H1 (cell line): ENCODE measurements around the gene ADGRA3.

Source experiments
- CEBPB ChIP-seq: IDR thresholded peaks from 2 replicates; pipeline ENCODE4 v1.6.1; 2012; ENCODE audit warnings: low read depth, low read length
- CREB1 ChIP-seq: IDR thresholded peaks from 2 replicates; pipeline ENCODE4 v1.6.1; 2012; ENCODE audit warnings: inconsistent platforms
- GABPA ChIP-seq: IDR thresholded peaks from 2 replicates; pipeline ENCODE4 v1.6.1; 2011; ENCODE audit warnings: mild to moderate bottlenecking, low read length, moderate library complexity, borderline replicate concordance; ENCODE audit not compliant: insufficient read depth
- POLR2AphosphoS5 ChIP-seq: IDR thresholded peaks from 2 replicates; pipeline ENCODE4 v1.6.1; 2011; ENCODE audit warnings: low read depth, low read length
- SIN3A ChIP-seq, 2 experiments: IDR thresholded peaks in 1 of 2; conservative IDR thresholded peaks in 1 of 2; 2 replicates each; pipeline ENCODE4 v1.6.1; 2011 to 2012; ENCODE audit warnings: low read length in 2 of 2, improper control_type of control experiment in 1 of 2, low read depth in 1 of 2, mild to moderate bottlenecking in 1 of 2
- TF ChIP-seq, protein P1 (sequence below), 3 experiments: IDR thresholded peaks; 1 replicate in 2 of 3; 2 replicates in 1 of 3; pipeline versions ENCODE4 v1.5.1 to v1.6.1; 2011; ENCODE audit warnings: low read length in 3 of 3, mild to moderate bottlenecking in 3 of 3, inconsistent platforms in 2 of 3, low read depth in 1 of 3, moderate library complexity in 1 of 3; ENCODE audit not compliant: insufficient read depth in 1 of 3; ENCODE audit errors: control extremely low read depth in 1 of 3
- TF ChIP-seq, protein P2 (sequence below): IDR thresholded peaks from 2 replicates; pipeline ENCODE4 v1.6.1; 2012; ENCODE audit warnings: inconsistent platforms

DNA sequence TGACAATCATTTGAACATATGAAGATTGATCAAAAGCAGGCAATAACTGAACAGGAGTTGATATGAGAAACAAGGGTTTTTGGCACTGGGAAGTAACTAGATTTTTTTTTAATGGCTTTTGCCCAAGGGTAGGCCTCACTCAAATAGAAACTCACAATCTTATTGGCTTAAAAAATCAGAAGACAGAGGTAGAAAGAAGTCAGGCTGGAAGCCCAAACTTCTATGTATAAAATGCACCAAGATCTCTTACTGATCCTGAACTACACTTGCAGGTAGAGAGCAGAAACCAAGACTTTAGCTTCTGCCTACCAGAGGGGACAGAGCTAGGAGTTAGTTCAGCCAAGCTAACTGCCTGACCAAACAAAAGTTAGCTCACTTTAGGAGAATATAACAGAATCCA is 74.9 kb downstream of the ADGRA3 start:
- TF ChIP-seq, protein P1, sequence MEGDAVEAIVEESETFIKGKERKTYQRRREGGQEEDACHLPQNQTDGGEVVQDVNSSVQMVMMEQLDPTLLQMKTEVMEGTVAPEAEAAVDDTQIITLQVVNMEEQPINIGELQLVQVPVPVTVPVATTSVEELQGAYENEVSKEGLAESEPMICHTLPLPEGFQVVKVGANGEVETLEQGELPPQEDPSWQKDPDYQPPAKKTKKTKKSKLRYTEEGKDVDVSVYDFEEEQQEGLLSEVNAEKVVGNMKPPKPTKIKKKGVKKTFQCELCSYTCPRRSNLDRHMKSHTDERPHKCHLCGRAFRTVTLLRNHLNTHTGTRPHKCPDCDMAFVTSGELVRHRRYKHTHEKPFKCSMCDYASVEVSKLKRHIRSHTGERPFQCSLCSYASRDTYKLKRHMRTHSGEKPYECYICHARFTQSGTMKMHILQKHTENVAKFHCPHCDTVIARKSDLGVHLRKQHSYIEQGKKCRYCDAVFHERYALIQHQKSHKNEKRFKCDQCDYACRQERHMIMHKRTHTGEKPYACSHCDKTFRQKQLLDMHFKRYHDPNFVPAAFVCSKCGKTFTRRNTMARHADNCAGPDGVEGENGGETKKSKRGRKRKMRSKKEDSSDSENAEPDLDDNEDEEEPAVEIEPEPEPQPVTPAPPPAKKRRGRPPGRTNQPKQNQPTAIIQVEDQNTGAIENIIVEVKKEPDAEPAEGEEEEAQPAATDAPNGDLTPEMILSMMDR (IDR thresholded peaks at IDR 0.05; ENCODE audit: control extremely low read depth in 1 of 3, insufficient read depth in 1 of 3, low read depth in 1 of 3, low read length in 3 of 3), result no peak
- TF ChIP-seq POLR2AphosphoS5 (no peak), CREB1 (no peak), CEBPB (no peak), GABPA (no peak), SIN3A (conservative IDR thresholded peaks at IDR 0.05 in 1 of 2, IDR thresholded peaks at IDR 0.05 in 1 of 2; ENCODE audit: low read depth in 1 of 2, low read length in 2 of 2) (no peak)
- TF ChIP-seq, protein P2, sequence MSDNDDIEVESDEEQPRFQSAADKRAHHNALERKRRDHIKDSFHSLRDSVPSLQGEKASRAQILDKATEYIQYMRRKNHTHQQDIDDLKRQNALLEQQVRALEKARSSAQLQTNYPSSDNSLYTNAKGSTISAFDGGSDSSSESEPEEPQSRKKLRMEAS, result no peak
